ENCODE results near the gene STRBP.

DNA sequence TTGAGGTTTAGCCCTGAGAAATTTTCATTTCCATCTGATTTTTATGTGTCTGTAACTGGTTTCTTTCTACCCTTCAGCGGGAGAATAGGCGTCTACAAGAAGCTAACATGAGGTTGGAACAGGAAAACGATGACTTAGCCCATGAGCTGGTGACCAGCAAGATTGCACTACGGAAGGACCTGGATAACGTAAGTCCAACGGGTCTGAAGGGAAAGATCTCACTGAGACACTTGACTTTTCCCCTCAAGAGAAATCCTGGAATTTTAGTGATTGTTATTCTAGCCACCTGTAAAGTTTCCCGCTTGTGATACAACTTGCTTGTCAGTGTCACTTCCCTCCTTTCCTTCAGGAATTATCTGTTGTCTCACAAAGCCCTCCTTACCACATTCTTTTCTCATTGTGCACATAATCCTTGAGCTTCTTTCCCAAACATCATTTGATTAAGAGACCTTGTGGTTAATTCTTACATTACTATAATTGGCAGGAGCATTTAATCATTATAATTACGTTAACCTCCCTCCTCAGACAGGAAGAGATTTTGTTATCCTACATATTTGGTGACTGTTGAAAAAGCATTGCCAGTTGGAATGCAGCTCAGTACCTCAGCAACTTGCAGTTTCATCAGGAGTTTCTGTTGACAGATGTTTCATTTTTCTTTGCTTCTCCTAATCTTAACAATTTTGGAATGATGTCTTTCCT lies 178.0 kb downstream of the STRBP start:
- TF ChIP-seq TAF1 (IDR thresholded peaks at IDR 0.05; ENCODE audit: low read depth, low read length) (no peak), POLR2AphosphoS5 (IDR thresholded peaks at IDR 0.05; ENCODE audit: low read depth, low read length) (no peak), POLR2A (IDR thresholded peaks at IDR 0.05; ENCODE audit: low read depth, low read length) (no peak)
